ENCODE data around the gene FGFR2.

FGFR2 gene

GRCh38 chr10:121578965-121579364 lies 19.3 kb downstream of the FGFR2 start:
- TF ChIP-seq ESRRG (CRISPR knock-in tag; IDR thresholded peaks at IDR 0.05) (no peak), CSDC2 (CRISPR knock-in tag; IDR thresholded peaks at IDR 0.05) (no peak), ZNF70 (CRISPR knock-in tag; IDR thresholded peaks at IDR 0.05) (no peak), PPARA (CRISPR knock-in tag; IDR thresholded peaks at IDR 0.05; ENCODE audit: borderline replicate concordance) (no peak), TCF4 (CRISPR knock-in tag; IDR thresholded peaks at IDR 0.05; ENCODE audit: borderline replicate concordance) (no peak), SNAI2 (CRISPR knock-in tag; IDR thresholded peaks at IDR 0.05) (no peak), ISL1 (CRISPR knock-in tag; IDR thresholded peaks at IDR 0.05) (no peak), RARB (CRISPR knock-in tag; IDR thresholded peaks at IDR 0.05) (no peak), GLIS3 (CRISPR knock-in tag; IDR thresholded peaks at IDR 0.05) (no peak), PATZ1 (CRISPR knock-in tag; IDR thresholded peaks at IDR 0.05; ENCODE audit: borderline replicate concordance) (no peak), BACH2 (CRISPR knock-in tag; IDR thresholded peaks at IDR 0.05; ENCODE audit: borderline replicate concordance) (no peak), ZC3H10 (CRISPR knock-in tag; IDR thresholded peaks at IDR 0.05) (no peak), ZFP3 (CRISPR knock-in tag; IDR thresholded peaks at IDR 0.05) (no peak), ZNF8 (CRISPR knock-in tag; IDR thresholded peaks at IDR 0.05) (no peak), CREB5 (CRISPR knock-in tag; IDR thresholded peaks at IDR 0.05; ENCODE audit: low read depth) (no peak), OSR1 (CRISPR knock-in tag; IDR thresholded peaks at IDR 0.05) (no peak), ZFP30 (CRISPR knock-in tag; IDR thresholded peaks at IDR 0.05) (no peak), TOX (CRISPR knock-in tag; IDR thresholded peaks at IDR 0.05; ENCODE audit: borderline replicate concordance) (no peak), CSRNP3 (CRISPR knock-in tag; IDR thresholded peaks at IDR 0.05) (no peak)
- ATAC-seq: no peak

- no peak for TF ChIP-seq OSR1 (CRISPR knock-in tag; IDR thresholded peaks at IDR 0.05)
- TF ChIP-seq BACH2 (CRISPR knock-in tag; IDR thresholded peaks at IDR 0.05; ENCODE audit: borderline replicate concordance): no peak
- TF ChIP-seq ZFP3 (CRISPR knock-in tag; IDR thresholded peaks at IDR 0.05): no peak
- TF ChIP-seq ZFP30 (CRISPR knock-in tag; IDR thresholded peaks at IDR 0.05): no peak
- TF ChIP-seq ZC3H10 (CRISPR knock-in tag; IDR thresholded peaks at IDR 0.05): no peak
- TF ChIP-seq CREB5 (CRISPR knock-in tag; IDR thresholded peaks at IDR 0.05; ENCODE audit: low read depth): no peak
- no peak for TF ChIP-seq TSHZ2 (CRISPR knock-in tag; IDR thresholded peaks at IDR 0.05)
- no peak for TF ChIP-seq ESRRG (CRISPR knock-in tag; IDR thresholded peaks at IDR 0.05)
- no peak for TF ChIP-seq ISL1 (CRISPR knock-in tag; IDR thresholded peaks at IDR 0.05)
- no peak for TF ChIP-seq CSRNP3 (CRISPR knock-in tag; IDR thresholded peaks at IDR 0.05)
- ATAC-seq: no peak
Observed at GRCh38 chr10:121578298-121578697, 19.9 kb downstream of the FGFR2 start.

GRCh38 chr10:121577568-121577967 lies 20.7 kb downstream of the FGFR2 start:
- TF ChIP-seq ZFP30 (CRISPR knock-in tag; IDR thresholded peaks at IDR 0.05) (no peak), ZNF8 (CRISPR knock-in tag; IDR thresholded peaks at IDR 0.05) (no peak), ISL1 (CRISPR knock-in tag; IDR thresholded peaks at IDR 0.05) (no peak)
- ATAC-seq: no peak

Data from SK-N-SH treated with all-trans-retinoic acid at 6 μM for 48 hours (cell line).